Glomerular visceral epithelial cell (primary cell): ENCODE results near the gene CTNNA2.

ENCODE experiments used
- DNase-seq: peaks from one replicate; pipeline ENCODE4 v3.0.0-alpha.2; 2016; ENCODE audit errors: extremely low spot score

The CTNNA2 gene

DNA sequence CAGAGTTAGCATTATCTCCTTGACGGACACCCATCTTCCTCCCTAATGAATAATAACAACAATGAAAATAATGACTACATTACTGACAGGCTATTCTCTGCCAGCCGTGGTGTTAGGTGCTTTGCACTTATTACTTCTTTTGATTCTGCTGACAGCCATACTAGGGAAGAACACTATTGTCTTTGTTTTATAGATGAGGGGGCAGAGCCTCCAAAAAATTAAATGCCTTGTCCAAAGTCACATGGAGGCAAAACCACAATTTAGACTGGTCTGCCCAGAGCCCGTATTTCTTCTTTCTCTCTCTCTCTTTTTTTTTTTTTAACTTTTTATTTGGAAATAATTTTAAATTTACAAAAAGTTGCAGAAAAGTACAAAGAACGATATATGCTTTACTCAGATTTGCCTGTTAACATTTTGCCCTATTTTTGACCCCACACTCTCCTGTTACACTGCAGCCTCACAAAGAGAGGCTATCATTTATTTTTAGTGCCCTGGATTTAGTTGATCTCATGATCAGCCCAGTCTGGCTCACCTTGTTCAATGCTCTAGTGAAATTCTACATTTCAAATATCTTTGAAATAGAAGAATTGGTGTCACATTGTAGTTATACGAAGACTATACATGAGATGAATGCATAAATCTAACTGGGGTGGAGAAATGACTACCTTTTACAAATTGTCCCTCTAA, 422.3 kb downstream of the CTNNA2 start:
- DNase-seq = no peak

DNA sequence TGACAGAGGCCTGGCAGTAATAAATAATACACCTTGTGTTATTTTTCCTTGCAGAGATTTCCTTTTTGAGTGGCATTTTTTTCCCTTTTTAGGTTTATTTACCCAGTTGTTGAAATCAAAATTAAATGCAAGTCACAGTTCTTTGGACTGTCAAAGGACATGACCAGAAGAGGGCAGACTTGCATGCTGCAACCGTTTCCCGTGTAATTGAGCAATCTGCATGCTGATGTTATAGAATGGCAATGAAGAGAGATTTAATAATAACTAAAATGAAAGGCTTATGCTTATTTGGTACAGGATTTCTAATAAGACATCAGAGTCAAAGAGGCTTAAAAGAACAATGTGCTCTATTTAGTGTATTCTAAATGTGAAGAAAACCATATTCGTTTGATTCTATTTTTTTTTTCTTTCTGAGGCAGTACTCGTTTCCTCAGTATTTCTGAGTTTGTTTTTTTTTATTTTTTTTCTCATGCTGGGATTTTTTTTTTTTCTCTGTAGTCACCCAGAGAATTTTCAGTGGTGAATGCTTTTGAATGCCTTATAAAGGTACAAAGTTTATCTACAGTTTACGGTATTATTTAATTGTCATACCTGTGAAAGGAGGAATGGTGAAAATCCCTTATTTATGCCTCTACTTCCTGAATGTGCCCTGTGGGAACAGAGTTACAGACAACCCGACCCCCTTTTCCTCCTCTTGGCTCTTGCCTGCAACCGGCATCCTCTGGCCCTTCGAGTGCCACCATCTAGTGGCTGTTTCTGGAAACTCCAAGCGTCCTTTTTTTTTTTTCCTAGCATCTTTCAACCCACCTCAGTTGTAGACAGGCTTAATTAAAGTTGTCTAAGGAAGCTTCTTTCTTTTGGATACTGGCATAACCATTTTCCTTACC, 423.2 kb downstream of the CTNNA2 start:
- peak; percentile 30 for DNase-seq

DNA sequence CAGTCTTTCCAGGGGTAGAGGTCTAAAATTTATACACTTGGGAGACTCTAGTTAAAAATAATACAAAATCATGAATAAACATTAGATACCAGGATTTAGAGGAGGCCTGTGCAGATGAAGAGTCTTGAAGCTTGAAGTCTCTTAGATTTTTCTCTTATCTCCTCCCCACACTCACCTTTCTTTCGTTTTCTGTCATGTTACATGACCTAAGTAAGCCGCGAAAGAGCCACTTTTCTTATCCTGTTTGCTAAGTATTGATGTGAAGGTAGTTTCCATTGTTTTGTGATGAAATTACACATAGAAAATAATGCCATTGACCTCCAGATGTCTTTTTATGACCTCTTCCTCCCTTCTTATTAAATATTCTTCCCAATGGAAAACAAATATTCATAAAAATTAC, 423.9 kb downstream of the CTNNA2 start:
- no peak for DNase-seq

DNA sequence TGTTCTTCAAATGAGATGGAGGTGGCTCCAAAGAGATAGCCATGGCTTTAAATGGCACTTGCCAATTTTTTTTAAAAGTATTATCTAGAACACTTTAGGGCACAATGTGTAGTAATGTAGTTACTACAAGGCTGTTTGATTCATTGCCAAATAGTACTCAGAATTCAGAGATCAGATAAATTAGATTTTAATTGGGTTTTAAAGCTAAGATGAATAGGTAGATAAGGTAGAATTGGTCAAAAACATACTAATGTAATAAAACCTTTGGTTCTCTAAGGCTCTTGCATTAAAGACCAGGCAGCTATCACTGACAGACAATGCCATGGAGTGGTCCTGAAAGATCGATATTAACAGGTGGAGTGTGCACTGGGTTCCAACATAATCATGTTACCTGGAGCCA, 425.8 kb downstream of the CTNNA2 start:
- DNase-seq = no peak

DNA sequence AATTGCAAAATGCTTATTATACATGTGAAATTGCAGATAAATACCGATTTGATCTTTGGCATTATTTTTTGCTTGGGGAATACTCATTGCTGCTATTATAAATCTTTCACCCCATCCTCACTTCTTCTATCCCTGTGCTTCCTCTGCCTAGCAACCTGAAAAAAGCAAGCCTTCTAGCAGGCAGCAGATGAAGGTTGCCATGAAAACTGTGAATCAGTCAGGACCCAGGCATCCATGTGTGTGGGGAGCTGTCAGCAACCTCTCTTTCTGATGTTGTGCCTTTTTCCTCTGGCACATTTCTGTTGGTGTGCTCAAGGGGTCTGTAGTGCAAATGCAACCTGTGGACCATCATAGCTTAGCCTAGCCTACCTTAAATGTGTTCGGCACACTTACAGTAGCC, 427.5 kb downstream of the CTNNA2 start:
- DNase-seq = no peak

DNA sequence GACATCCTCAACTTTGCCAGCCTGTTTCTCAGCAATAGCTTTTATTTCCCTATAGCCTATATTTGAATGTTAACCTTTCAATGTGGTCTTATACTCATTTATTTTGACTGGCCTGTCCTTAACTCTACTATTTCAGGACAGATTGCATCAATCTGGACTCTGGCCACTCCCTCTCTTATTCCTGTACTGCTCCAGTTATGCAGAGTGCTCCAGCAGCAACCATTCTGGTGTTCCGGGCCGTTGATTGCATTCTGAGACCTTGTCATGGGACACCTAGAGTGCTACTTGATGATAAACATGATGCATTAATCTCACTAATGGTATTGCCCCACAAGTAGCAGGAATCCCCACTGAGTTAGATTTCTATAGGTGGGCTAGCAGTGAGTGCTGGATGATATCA, 428.3 kb downstream of the CTNNA2 start:
- DNase-seq = no peak

DNA sequence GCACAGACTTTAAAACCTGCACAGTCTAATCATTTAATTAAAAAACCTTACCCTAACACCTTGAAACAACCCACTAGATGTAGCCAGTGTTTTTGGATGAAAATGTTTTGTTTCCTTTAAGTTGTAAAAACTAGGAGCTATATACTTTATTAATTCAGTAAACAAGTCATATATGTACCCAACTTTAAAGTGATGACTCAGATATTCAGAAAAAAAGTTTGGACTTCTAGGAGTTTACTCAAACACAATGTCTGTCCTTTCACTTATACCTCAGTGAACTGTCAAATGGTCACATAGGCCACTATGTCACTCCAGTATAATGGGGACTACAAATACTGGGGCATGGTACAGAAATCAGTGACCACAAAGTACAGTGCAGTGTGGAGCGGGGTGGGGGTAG, 431.4 kb downstream of the CTNNA2 start:
- no peak for DNase-seq

DNA sequence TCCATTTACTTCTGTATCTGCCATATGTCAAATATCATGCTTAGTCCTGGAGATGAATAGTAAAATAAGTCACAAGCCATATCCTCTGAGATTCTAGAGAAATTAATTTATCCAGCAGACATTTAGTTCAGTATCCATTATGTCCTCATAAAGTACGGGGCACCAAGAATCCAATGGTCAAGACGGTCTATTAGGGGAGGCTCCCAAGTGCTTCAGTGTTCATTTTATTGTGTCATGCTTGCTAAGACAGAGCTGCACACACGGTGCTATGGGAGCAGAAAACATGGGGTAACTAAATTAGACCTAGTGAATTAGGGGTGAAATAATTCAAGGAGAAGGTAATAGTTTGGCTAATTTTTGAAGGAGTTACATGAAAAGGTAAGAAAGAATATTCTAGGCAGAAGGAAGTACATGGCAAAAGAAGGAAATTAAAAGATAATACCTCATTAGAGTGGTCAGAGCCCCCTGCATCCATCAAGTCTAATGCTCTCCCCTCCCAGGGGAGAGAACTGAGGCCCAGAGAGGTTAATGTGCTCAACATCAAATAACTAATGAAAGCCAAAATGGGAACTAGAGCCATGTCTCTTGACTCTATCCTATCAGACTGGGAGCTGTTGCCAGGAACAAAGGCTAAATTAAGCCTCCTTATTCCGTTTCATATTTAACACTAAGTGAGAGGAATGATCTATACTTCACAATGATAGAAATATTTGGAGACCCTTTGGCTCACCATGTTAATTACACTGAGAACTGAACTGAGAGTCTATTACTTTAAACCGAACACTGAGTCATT, 433.0 kb downstream of the CTNNA2 start:
- DNase-seq = no peak

DNA sequence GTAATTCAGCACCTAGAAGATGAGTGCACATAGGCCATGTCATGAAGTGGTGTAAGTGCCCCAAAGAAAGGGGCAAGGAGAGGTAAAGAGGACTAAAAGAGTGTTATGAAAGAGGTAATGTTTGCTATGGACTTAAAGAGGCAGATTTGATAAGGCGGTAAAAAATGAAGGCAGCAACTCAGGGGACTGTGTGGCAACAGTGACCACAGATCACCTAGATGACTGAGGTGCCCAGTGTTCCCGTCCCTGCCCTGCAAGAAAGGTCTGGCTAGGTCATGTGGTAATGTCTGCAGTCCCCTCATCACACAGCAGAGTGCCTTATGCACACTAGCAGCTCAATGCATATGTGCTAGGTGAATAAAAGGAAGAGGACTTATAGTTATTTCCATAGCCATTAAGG, 434.9 kb downstream of the CTNNA2 start:
- no peak for DNase-seq

DNA sequence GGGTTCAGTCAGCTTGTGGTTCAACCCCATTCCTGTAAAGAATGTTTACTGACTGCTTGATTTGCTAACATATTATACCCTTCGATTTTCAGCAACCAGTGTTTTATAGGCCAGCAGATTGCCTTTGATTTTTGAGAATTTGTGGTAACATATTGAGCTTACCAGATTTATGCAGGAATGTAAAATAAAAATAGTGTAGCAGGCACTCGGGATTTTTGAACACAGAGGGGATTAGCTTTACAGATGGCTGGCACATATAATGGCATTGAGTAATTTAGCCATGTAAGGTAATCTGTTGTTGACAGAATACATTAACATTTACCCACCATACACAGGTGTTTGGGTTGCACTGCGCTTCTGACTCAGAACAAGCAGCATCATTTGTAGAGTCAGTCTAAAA, 437.7 kb downstream of the CTNNA2 start:
- DNase-seq = no peak

DNA sequence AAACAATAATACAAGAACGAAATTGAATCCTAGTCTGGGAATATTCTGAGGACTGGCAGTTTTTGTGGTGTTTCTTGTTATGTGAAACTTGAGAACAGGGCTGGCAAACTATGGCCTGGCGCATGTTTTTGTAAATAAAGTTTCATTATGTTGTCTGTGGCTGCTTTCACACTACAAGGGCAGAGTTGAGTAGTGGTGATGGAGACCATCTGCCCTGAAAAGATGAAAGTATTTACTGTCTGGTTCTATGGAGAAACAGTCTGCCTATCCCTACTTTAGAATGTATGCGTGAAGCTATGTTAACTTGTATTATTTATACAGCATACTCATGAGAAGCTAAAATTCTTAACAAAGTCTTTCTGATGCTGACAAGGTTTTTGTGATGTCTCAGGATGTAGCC, 439.8 kb downstream of the CTNNA2 start:
- DNase-seq = no peak

DNA sequence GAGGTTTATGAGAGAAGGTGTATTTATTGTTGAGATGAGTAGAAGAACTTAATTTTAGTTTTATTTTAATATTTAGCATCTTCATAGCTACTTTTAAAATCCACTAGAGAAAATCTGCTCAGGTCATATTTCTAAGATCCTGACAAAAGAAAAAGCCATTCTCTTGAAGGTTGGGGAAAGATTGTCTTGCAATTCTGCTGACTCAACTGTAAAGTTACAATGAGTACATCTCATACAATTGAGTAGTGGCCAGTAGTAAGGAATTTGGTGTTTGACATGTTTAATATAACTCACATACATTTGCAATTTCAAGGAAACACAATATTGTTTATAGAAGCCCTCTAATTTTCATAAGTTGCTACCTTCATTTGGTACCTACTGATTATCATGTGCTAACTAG, 447.2 kb downstream of the CTNNA2 start:
- DNase-seq = no peak

DNA sequence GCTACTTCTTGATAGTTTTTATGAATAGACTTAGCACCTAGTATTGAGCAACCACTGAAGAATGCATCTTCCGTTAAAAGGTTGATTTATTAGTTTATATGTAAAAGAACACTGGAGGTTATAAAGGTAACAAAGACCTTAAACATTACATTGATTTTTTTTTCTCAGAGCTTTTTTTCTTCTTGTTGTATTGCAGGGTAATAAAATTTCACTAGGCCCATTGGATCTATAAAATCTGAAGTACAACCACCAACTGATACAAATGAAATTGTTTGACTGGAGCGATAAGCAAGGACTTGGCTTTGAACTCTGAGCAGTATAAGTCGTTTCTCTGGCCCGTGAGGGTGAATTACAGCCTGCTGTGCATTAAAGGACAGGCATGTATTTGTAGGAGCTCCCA, 447.7 kb downstream of the CTNNA2 start:
- no peak for DNase-seq

DNA sequence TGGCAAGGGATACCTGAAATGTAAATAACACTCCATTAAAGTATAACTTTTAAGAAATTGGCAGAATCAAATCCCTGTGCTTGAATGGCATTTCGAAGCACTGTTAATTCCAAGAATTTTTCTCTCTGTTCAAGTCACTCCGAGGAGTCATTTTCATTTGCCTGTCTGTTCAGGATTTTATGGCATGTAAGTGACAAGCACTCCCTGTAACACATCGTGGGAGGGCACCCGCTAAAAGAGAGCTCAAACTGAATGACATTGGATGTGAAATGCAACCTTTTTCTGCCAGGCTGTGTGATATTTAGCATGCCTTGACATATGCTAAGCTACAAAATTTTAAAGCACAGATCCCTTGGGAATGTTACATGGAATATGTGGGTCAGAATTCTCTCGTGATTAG, 452.1 kb downstream of the CTNNA2 start:
- DNase-seq = no peak

DNA sequence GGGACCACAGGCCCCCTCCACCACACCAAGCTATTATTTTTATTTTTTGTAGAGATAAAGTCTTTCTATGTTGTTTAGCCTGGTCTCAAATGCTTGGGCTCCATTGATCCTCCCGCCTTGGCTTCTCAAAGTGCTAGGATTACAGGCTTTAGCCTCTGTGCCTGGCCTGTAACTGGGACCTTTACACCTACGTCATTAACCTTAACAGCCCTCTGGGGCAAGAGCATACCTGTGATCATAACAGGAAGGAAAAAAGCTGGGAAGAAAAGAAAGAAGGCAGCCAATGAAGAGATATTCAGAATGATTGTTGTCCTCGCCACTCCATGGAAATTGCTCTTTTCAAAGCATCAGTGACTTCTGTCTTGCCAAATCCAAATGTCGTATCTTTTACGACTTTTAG, 453.5 kb downstream of the CTNNA2 start:
- no peak for DNase-seq

DNA sequence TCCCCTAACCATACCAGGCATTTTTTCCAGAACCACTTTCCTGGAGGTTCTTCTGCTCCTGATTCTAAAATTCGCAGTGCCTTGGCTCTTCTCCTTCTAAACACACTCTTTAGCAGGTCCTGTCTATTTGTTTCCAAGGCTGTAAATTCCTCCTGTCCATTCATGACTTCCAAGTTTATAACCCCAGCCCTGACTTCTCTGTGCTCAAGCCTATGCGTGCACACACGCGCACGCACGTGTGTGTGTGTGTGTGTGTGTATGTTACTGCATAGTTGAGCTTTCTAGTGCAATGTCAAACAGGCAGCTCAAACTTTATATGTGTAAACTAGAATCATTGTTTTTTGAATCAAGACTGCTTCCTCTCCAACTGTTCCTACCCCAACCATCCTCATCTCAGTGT, 454.0 kb downstream of the CTNNA2 start:
- DNase-seq = no peak

DNA sequence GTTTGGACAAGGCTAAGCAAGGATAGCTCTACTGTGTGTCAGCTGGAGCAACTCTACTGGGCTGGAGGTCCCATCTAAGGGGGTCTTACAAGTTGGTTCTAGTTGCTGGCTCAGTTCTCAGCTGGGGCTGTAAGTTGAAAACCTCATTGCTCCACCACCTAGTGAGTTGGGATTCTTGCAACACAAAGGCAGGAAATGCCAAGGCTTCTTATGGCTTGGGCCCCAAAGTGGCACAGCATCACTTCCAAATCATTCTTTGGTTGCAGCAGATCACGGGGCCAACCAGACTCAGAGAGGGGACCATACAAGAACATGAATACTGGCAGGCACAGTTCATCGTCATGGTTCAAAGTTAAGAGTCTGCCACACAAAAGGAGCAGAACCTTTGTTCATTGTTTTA, 459.0 kb downstream of the CTNNA2 start:
- no peak for DNase-seq

DNA sequence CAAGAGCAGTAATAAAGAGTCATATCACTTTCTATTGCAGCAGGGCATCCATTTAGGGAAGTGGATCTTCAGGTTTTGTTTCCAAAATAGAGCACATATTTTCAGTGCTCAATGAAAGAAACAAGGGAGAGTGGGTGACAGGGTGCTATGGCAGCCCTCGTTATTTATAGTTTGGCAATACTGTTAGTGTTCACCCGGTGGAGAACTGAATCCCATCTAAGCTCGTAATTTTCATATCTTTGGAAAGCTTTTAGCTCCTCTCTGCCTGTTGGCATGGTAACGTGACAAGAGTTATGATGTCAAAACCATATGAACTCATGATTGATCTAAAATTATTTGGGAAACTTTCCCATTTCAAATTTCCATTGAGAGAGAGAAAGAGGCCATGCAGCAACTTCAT, 459.8 kb downstream of the CTNNA2 start:
- DNase-seq = no peak

DNA sequence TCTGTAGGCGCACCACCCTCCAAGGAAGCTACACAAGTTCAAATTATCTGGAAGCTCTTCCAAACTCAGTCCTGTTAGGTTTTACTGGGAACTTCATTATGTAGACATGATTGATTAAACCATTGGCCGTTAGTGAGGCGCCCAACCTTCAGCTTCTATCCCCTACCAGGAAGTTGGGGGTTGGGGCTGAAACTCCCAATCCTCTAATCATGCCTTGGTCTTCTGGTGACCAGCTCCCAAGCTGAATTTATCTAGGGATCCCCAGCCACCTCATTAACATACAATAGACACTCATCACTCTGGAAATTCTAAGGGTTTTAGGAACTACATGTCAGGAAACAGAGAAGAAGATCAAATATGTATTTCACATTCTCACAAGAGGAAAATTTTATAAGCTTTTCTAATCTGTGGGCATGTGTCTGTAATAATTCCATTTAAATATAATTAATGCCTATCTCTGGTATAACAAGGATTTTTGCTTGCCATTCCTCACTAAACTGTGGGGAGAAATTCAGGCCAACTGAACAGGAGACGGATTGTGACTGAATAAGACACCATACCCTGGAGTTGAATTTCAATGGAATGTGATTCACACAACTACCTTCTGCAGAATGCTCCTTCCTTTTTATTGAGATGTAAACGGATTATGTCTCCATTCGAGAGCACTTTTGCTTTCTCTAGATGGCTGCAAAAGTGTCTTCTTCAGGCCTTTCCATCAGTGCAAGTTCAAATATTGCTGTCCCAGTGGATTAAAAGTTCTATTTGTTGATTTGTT, 463.1 kb downstream of the CTNNA2 start:
- no peak for DNase-seq

DNA sequence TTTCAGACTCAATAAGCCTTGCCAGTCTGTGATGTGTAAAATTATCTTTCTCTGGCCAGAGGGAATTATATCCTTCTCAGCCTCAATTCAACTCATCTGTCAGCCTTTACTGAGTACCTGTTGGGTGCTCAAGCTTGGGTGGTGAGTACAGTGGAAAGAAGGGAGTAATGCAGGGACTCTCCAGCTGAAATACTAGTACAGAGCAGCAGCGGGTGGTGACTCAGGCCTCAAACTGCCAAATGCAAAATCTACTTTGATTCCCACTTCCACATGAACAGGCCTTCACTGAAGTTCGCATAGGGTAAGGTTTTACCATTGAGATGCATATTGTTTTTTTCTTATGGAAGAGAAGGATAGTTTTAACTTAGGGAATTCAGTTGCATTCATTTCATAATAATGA, 464.9 kb downstream of the CTNNA2 start:
- DNase-seq = no peak

DNA sequence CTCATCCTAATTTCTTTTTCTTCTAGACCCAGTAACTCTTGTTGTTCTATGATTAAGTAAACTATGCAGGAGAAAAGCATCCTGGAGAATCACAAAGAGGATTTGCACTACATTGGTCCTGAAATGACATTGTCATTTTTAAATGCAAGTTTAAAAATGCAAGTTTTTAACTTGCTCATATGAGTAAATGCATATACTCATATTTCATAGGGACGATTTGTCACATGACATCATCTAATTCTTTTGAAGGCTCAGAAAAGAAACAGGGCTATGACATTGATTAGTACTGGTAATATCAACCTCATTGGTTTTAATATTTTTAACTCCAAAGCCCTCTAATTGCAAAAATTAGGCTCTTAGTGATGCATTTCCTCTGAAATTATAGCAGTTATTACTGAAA, 467.3 kb downstream of the CTNNA2 start:
- no peak for DNase-seq

DNA sequence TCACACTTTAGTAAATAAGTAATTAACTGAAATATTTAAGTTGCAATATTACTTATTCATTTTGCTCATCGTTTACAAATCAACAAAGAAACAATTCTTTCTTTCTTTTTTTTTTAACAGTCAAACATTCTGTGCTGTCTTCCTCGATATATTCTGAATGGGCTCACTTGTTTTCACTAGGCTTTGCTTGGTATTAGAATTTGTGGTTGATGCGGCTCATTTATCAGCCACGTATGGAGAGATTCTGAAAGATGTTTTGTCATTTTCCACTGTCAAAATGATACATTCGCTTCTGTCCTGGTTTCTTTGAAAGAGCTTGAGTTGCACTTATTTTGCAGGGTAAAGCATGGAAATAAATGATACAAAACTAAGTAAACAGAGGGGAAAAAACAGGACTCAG, 468.0 kb downstream of the CTNNA2 start:
- DNase-seq = no peak
